ENCODE data around the gene GNG12. TPM values are rescaled to one million over a fixed set of nuclear protein-coding genes. Genes with fewer than 3 reads are reported as not detected.

GNG12 gene
- total RNA-seq, 1 donor from 2014 or later, result 1.3 TPM

DNA sequence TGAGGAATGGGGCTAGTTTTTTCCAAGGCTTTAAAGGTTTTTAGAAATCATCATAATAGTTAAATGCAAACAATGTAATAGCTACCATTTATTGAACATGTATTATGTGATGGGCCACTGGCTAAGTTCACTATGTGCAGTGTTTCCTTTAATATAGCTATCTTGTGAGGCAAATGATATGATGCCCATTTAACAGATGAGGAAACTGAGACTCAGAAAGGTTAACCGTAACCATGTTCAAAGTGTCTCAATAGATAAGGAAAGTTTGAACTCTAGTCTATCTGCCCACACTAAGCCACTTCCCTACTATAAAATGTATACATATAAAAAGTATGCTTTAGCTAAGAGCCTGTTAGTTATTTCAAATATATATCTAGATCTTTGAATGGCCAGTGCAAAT, 64.8 kb downstream of the GNG12 start:
- Mint-ChIP-seq H3K27me3 (ENCODE audit: unreplicated experiment) (peaks cover 9% of the 10 kb centered on the region), H3K9me3 (ENCODE audit: unreplicated experiment) (peaks cover 1% of the 10 kb centered on the region), H3K36me3 (ENCODE audit: unreplicated experiment) (no peaks in the 10 kb centered on the region), H3K4me3 (ENCODE audit: unreplicated experiment) (no peak overlapping the region), H3K27ac (ENCODE audit: unreplicated experiment) (no peak overlapping the region), H3K4me1 (ENCODE audit: low read depth, unreplicated experiment) (peaks cover 11% of the 10 kb centered on the region)
- TF ChIP-seq, protein P1, sequence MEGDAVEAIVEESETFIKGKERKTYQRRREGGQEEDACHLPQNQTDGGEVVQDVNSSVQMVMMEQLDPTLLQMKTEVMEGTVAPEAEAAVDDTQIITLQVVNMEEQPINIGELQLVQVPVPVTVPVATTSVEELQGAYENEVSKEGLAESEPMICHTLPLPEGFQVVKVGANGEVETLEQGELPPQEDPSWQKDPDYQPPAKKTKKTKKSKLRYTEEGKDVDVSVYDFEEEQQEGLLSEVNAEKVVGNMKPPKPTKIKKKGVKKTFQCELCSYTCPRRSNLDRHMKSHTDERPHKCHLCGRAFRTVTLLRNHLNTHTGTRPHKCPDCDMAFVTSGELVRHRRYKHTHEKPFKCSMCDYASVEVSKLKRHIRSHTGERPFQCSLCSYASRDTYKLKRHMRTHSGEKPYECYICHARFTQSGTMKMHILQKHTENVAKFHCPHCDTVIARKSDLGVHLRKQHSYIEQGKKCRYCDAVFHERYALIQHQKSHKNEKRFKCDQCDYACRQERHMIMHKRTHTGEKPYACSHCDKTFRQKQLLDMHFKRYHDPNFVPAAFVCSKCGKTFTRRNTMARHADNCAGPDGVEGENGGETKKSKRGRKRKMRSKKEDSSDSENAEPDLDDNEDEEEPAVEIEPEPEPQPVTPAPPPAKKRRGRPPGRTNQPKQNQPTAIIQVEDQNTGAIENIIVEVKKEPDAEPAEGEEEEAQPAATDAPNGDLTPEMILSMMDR (IDR thresholded peaks at IDR 0.05; ENCODE audit: partially characterized antibody, unreplicated experiment), result no peak
- no peak for DNase-seq

- peaks cover 1% of the 10 kb centered on the region for H3K9me3 Mint-ChIP-seq (ENCODE audit: unreplicated experiment)
- H3K27me3 Mint-ChIP-seq (ENCODE audit: unreplicated experiment), result peaks cover 9% of the 10 kb centered on the region
- TF ChIP-seq, protein P1 (IDR thresholded peaks at IDR 0.05; ENCODE audit: partially characterized antibody, unreplicated experiment), result no peak
- H3K4me1 Mint-ChIP-seq (ENCODE audit: low read depth, unreplicated experiment), result peaks cover 11% of the 10 kb centered on the region
- no peak overlapping the region for H3K4me3 Mint-ChIP-seq (ENCODE audit: unreplicated experiment)
- DNase-seq, result no peak
- H3K36me3 Mint-ChIP-seq (ENCODE audit: unreplicated experiment), result no peaks in the 10 kb centered on the region
- H3K27ac Mint-ChIP-seq (ENCODE audit: unreplicated experiment), result no peak overlapping the region
These were observed 66.0 kb downstream of the GNG12 start for GRCh38 chr1:67767103-67767782.

DNA sequence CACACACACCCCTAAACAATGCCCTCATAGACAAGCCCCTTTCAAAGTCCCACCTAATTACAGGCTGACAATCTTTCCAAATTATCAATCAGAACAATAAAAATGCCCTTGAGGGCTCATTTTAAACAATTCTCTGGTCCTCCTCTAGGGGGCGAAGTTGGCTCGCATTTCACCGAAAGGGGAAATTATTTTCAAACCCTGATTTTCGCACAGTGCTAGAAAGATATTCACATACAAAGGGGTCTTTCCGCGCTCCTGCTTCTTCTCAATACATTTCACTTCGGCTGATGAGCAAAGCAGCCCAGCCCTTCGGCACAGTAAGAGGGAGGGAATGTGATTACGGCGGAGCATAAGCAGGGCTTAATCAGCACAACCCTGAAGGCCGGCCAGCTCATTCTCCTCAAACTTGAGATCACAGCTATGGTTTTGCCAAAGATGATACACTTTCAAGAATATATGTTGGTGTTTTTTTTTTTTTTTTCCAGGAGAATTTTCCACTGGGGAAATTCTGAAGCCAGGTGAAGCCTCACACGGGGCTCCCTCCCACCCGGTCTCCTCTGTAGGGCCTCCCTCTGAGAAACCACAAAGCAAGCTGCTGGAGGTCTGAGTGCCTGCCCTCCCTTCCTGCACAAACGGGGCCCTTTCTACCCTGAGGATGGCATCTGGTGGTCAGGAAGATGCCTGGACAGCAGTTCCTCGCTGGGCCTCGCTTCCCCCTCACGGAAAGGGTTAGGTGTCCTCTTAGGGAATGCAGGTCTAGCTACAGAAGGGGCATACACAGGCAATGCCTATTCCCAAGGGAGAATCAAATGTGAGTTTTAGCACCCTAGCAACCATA, 66.9 kb downstream of the GNG12 start:
- peak; percentile 49 for DNase-seq
- Mint-ChIP-seq H3K4me1 (ENCODE audit: low read depth, unreplicated experiment) (peaks cover 11% of the 10 kb centered on the region), H3K27ac (ENCODE audit: unreplicated experiment) (no peak overlapping the region), H3K9me3 (ENCODE audit: unreplicated experiment) (peaks cover 1% of the 10 kb centered on the region), H3K4me3 (ENCODE audit: unreplicated experiment) (no peak overlapping the region), H3K36me3 (ENCODE audit: unreplicated experiment) (no peaks in the 10 kb centered on the region), H3K27me3 (ENCODE audit: unreplicated experiment) (peaks cover 9% of the 10 kb centered on the region)
- TF ChIP-seq, protein P1 (IDR thresholded peaks at IDR 0.05; ENCODE audit: partially characterized antibody, unreplicated experiment), result peak; percentile 82

- no peaks in the 10 kb centered on the region for H3K36me3 Mint-ChIP-seq (ENCODE audit: unreplicated experiment)
- no peak overlapping the region for H3K4me3 Mint-ChIP-seq (ENCODE audit: unreplicated experiment)
- H3K4me1 Mint-ChIP-seq (ENCODE audit: low read depth, unreplicated experiment), result peaks cover 11% of the 10 kb centered on the region
- DNase-seq, result no peak
- peaks cover 6% of the 10 kb centered on the region for H3K27me3 Mint-ChIP-seq (ENCODE audit: unreplicated experiment)
- peaks cover 1% of the 10 kb centered on the region for H3K9me3 Mint-ChIP-seq (ENCODE audit: unreplicated experiment)
- TF ChIP-seq, protein P1 (IDR thresholded peaks at IDR 0.05; ENCODE audit: partially characterized antibody, unreplicated experiment), result no peak
- peak overlapping the region; percentile 20 for H3K27ac Mint-ChIP-seq (ENCODE audit: unreplicated experiment)
These were observed 68.6 kb downstream of the GNG12 start for GRCh38 chr1:67764633-67765032.

DNA sequence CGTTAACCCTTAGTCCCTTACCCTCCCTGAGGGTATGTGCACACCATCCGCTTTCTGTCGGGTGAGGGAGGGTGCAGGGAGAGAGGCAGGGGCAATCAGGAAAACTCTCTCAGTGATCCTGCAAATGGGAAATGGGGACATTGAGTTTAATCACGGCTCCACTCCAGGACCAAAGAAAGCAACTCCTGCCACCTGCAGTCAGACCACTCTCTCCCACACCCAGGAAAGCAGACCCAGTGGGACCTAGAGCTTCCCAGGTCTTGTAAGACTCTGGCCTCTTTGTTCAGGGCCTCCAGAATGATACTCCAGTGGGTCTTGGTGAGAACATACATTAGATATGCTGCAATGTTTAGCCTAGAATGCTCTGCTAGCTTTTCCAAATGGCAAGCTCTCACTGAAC, 71.5 kb downstream of the GNG12 start:
- Mint-ChIP-seq H3K4me1 (ENCODE audit: low read depth, unreplicated experiment) (peaks cover 11% of the 10 kb centered on the region), H3K27ac (ENCODE audit: unreplicated experiment) (no peak overlapping the region), H3K4me3 (ENCODE audit: unreplicated experiment) (no peak overlapping the region), H3K27me3 (ENCODE audit: unreplicated experiment) (peaks cover 4% of the 10 kb centered on the region), H3K9me3 (ENCODE audit: unreplicated experiment) (no peaks in the 10 kb centered on the region), H3K36me3 (ENCODE audit: unreplicated experiment) (no peaks in the 10 kb centered on the region)
- TF ChIP-seq, protein P1 (IDR thresholded peaks at IDR 0.05; ENCODE audit: partially characterized antibody, unreplicated experiment), result no peak
- DNase-seq, result no peak
